Measurements from ENCODE around the gene ZNF619. TPM values are rescaled to one million over a fixed set of nuclear protein-coding genes. Genes with fewer than 3 reads are reported as not detected.
A peak's percentile ranks its signal among the peaks of the same experiment; 100 is the strongest.

Gene ZNF619
- total and polyA plus RNA-seq, 9 of the 15 experiments (the other 6 are each of a cell fraction or from before 2014, with no cell fraction given): 1.3 to 9.1 (median 6.3) TPM

GRCh38 chr3:40452876-40453730 lies 23.8 kb upstream of the ZNF619 start (continued):
- TF ChIP-seq AFF1 (IDR thresholded peaks at IDR 0.05; ENCODE audit: low read depth in 1 of 2, partially characterized antibody in 2 of 2) (peak; percentile 14 to 27), ZNF785 (CRISPR knock-in tag; IDR thresholded peaks at IDR 0.05) (no peak), MED1 (CRISPR knock-in tag; IDR thresholded peaks at IDR 0.05; ENCODE audit: borderline replicate concordance) (no peak), FOS (IDR thresholded peaks at IDR 0.05; ENCODE audit: extremely low read depth, insufficient read length) (peak; percentile 76), NFE2L1 (tag; IDR thresholded peaks at IDR 0.05; ENCODE audit: borderline replicate concordance, low read depth) (no peak), ZNF274 (IDR thresholded peaks at IDR 0.05; ENCODE audit: borderline replicate concordance, low read depth, low read length) (no peak), CREB5 (CRISPR knock-in tag; IDR thresholded peaks at IDR 0.05) (no peak), MXI1 (IDR thresholded peaks at IDR 0.05; ENCODE audit: low read depth, low read length) (peak; percentile 56; the same call in 1 of the 2 replicates), MCM3 (IDR thresholded peaks at IDR 0.05) (no peak), GATAD2A (IDR thresholded peaks at IDR 0.05) (no peak), ZEB2 (IDR thresholded peaks at IDR 0.05) (no peak), CHCHD3 (CRISPR knock-in tag; IDR thresholded peaks at IDR 0.05) (no peak), DDX20 (tag; IDR thresholded peaks at IDR 0.05; ENCODE audit: low read depth) (no peak), RB1 (IDR thresholded peaks at IDR 0.05; ENCODE audit: low read depth) (peak; percentile 51; the same call in 1 of the 2 replicates), SRSF3 (IDR thresholded peaks at IDR 0.05; ENCODE audit: insufficient read depth, low read length) (no peak)
- TF ChIP-seq, protein P1, sequence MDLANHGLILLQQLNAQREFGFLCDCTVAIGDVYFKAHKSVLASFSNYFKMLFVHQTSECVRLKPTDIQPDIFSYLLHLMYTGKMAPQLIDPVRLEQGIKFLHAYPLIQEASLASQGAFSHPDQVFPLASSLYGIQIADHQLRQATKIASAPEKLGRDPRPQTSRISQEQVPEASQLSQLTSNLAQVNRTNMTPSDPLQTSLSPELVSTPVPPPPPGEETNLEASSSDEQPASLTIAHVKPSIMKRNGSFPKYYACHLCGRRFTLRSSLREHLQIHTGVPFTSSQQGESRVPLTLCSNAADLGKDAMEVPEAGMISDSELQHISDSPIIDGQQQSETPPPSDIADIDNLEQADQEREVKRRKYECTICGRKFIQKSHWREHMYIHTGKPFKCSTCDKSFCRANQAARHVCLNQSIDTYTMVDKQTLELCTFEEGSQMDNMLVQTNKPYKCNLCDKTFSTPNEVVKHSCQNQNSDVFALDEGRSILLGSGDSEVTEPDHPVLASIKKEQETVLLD (IDR thresholded peaks at IDR 0.05): no peak
- TF ChIP-seq, protein P2, sequence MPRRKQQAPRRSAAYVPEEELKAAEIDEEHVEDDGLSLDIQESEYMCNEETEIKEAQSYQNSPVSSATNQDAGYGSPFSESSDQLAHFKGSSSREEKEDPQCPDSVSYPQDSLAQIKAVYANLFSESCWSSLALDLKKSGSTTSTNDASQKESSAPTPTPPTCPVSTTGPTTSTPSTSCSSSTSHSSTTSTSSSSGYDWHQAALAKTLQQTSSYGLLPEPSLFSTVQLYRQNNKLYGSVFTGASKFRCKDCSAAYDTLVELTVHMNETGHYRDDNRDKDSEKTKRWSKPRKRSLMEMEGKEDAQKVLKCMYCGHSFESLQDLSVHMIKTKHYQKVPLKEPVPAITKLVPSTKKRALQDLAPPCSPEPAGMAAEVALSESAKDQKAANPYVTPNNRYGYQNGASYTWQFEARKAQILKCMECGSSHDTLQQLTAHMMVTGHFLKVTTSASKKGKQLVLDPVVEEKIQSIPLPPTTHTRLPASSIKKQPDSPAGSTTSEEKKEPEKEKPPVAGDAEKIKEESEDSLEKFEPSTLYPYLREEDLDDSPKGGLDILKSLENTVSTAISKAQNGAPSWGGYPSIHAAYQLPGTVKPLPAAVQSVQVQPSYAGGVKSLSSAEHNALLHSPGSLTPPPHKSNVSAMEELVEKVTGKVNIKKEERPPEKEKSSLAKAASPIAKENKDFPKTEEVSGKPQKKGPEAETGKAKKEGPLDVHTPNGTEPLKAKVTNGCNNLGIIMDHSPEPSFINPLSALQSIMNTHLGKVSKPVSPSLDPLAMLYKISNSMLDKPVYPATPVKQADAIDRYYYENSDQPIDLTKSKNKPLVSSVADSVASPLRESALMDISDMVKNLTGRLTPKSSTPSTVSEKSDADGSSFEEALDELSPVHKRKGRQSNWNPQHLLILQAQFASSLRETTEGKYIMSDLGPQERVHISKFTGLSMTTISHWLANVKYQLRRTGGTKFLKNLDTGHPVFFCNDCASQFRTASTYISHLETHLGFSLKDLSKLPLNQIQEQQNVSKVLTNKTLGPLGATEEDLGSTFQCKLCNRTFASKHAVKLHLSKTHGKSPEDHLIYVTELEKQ (CRISPR knock-in tag; IDR thresholded peaks at IDR 0.05): 0 out of 2 replicates have a peak, but pooled peaks have one; percentile 7

Measured in K562 (cell line).